Neural progenitor cell (in vitro differentiated cells): ENCODE results near the gene DDIT3. TPM values are rescaled to one million over a fixed set of nuclear protein-coding genes. Genes with fewer than 3 reads are reported as not detected.

ENCODE experiments used
- DNase-seq: peaks from one replicate; pipeline ENCODE4 v3.0.0-alpha.2; 2016; ENCODE audit warnings: low spot score
- H2AFZ ChIP-seq: fragments of 200-600 bp; sonication (generic); replicated peaks from 2 replicates; pipeline ENCODE4 v1.6.1; 2016; ENCODE audit warnings: antibody characterized with exemption
- H3F3A ChIP-seq: fragments of 200-600 bp; sonication (generic); 2 replicates; pipeline ENCODE4 v1.6.1; 2016; ENCODE audit warnings: antibody characterized with exemption, low read depth
- H3K27ac ChIP-seq: fragments of 200-600 bp; sonication (generic); 2 replicates; pipeline ENCODE4 v1.5.1; 2016; ENCODE audit warnings: mild to moderate bottlenecking
- H3K27me3 ChIP-seq: fragments of 200-600 bp; sonication (generic); 2 replicates; pipeline ENCODE4 v1.6.1; 2016; ENCODE audit warnings: mild to moderate bottlenecking, moderate library complexity
- H3K36me3 ChIP-seq: fragments of 200-600 bp; sonication (generic); 2 replicates; pipeline ENCODE4 v1.5.1; 2016
- H3K4me1 ChIP-seq: fragments of 200-600 bp; sonication (generic); 2 replicates; pipeline ENCODE4 v1.6.1; 2016; ENCODE audit warnings: mixed run types
- H3K4me2 ChIP-seq: fragments of 200-600 bp; sonication (generic); 2 replicates; pipeline ENCODE4 v1.6.1; 2016
- H3K4me3 ChIP-seq: fragments of 200-600 bp; sonication (generic); 2 replicates; pipeline ENCODE4 v1.5.1; 2016
- H3K79me2 ChIP-seq: fragments of 200-600 bp; sonication (generic); 2 replicates; pipeline ENCODE4 v1.6.1; 2016; ENCODE audit warnings: low read depth
- H3K9ac ChIP-seq: fragments of 200-600 bp; sonication (generic); 2 replicates; pipeline ENCODE4 v1.6.1; 2016
- H3K9me3 ChIP-seq: fragments of 200-600 bp; sonication (generic); 2 replicates; pipeline ENCODE4 v1.5.1; 2016; ENCODE audit warnings: low read depth
- H4K20me1 ChIP-seq: fragments of 200-600 bp; sonication (generic); 2 replicates; pipeline ENCODE4 v1.6.1; 2016; ENCODE audit warnings: low read depth
- H3K27ac Mint-ChIP-seq: 3 replicates; pipeline ENCODE4 v1.8.0; 2021; ENCODE audit warnings: mixed read lengths
- H3K27me3 Mint-ChIP-seq: 2 replicates; pipeline ENCODE4 v1.8.0; 2022; ENCODE audit warnings: low read depth, mild to moderate bottlenecking, inconsistent platforms, moderate library complexity, mixed read lengths; ENCODE audit not compliant: insufficient read depth
- H3K36me3 Mint-ChIP-seq: 3 replicates; pipeline ENCODE4 v1.8.0; 2021; ENCODE audit warnings: mixed read lengths
- H3K4me1 Mint-ChIP-seq: 3 replicates; pipeline ENCODE4 v1.8.0; 2021; ENCODE audit warnings: mixed read lengths
- H3K4me3 Mint-ChIP-seq: 3 replicates; pipeline ENCODE4 v1.8.0; 2021; ENCODE audit warnings: mild to moderate bottlenecking, moderate library complexity, mixed read lengths
- H3K9me3 Mint-ChIP-seq: 3 replicates; pipeline ENCODE4 v1.8.0; 2020; ENCODE audit warnings: mixed read lengths
- EZH2 ChIP-seq: fragments of 200-600 bp; sonication (generic); IDR thresholded peaks from 2 replicates; pipeline ENCODE4 v1.6.1; 2017; ENCODE audit warnings: antibody characterized with exemption, mild to moderate bottlenecking, moderate library complexity
- EZH2phosphoT487 ChIP-seq: fragments of 200-600 bp; sonication (generic); IDR thresholded peaks from 2 replicates; pipeline ENCODE4 v1.6.1; 2017; ENCODE audit warnings: antibody characterized with exemption
- total RNA-seq: library from RNA; depleted of rRNA; stranded (reverse); fragments of >200 nt; gene quantifications from 2 replicates; pipeline ENCODE4 v1.2.3, GENCODE V29; 2015; ENCODE audit warnings: low replicate concordance
- TF ChIP-seq, protein P1 (sequence below): fragments of 200-600 bp; sonication (generic); IDR thresholded peaks from 2 replicates; pipeline ENCODE4 v1.5.1; 2017; ENCODE audit warnings: antibody characterized with exemption, mild to moderate bottlenecking

The DDIT3 gene
- total RNA-seq, 1 donor from 2014 or later: 2.3 TPM

DNA sequence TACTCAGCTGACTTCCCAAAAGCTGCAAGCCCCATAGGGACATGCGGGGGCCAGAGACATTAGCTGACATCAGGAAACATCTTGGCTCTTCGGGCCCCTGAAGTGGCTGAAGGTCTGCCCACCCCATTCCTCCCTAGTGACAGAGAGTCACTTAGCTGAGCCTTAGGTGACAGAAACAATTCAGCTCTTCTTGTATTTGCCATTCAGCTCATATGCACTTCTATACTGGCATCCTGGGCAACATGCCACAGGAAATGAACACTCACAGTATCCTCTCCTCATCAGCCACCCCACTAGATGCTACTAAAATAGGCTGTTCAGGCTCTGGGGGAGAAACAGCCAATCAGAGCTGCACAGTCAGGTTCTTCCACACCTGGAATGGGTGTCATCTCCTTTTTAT lies 23.3 kb upstream of the DDIT3 start:
- Histone ChIP-seq H3F3A (peaks cover 8% of the 10 kb centered on the region), H3K4me1 (peaks cover 8% of the 10 kb centered on the region), H3K9me3 (no peaks in the 10 kb centered on the region), H3K9ac (no peak overlapping the region), H3K27ac (no peak overlapping the region), H3K4me3 (no peak overlapping the region), H2AFZ (no peak overlapping the region), H3K4me2 (no peak overlapping the region), H3K27me3 (peaks cover 13% of the 10 kb centered on the region), H3K79me2 (peaks cover 33% of the 10 kb centered on the region), H4K20me1 (peaks cover 42% of the 10 kb centered on the region), H3K36me3 (no peaks in the 10 kb centered on the region)
- TF ChIP-seq, protein P1, sequence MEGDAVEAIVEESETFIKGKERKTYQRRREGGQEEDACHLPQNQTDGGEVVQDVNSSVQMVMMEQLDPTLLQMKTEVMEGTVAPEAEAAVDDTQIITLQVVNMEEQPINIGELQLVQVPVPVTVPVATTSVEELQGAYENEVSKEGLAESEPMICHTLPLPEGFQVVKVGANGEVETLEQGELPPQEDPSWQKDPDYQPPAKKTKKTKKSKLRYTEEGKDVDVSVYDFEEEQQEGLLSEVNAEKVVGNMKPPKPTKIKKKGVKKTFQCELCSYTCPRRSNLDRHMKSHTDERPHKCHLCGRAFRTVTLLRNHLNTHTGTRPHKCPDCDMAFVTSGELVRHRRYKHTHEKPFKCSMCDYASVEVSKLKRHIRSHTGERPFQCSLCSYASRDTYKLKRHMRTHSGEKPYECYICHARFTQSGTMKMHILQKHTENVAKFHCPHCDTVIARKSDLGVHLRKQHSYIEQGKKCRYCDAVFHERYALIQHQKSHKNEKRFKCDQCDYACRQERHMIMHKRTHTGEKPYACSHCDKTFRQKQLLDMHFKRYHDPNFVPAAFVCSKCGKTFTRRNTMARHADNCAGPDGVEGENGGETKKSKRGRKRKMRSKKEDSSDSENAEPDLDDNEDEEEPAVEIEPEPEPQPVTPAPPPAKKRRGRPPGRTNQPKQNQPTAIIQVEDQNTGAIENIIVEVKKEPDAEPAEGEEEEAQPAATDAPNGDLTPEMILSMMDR: no peak
- H3K27me3 Mint-ChIP-seq: peaks cover 9% of the 10 kb centered on the region
- H3K9me3 Mint-ChIP-seq: no peaks in the 10 kb centered on the region
- DNase-seq: no peak
- peaks cover 25% of the 10 kb centered on the region for H3K4me1 Mint-ChIP-seq
- H3K4me3 Mint-ChIP-seq: peak overlapping the region; percentile 35
- no peak overlapping the region for H3K27ac Mint-ChIP-seq
- peaks cover 15% of the 10 kb centered on the region for H3K36me3 Mint-ChIP-seq

DNA sequence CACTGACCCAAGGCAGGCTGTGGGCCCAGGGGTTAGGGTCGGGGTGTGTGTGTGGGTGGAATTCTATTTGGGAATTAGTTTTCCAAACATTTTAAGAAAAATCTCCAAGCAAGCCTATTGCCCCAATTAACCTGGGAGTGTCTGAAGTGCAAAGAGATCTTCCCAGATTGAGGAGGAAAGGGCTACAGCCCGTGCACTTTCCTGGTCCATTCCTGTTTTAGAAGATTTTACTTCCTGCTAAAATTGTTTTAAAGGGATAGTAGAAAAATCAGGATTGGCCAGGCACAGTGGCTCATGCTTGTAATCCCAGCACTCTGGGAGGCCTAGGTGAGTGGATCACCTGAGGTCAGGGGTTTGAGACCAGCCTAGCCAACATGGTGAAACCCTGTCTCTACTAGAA lies 21.4 kb upstream of the DDIT3 start:
- Mint-ChIP-seq H3K36me3 (peaks cover 21% of the 10 kb centered on the region), H3K4me1 (peaks cover 20% of the 10 kb centered on the region), H3K27me3 (peaks cover 2% of the 10 kb centered on the region), H3K9me3 (no peaks in the 10 kb centered on the region), H3K27ac (no peak overlapping the region), H3K4me3 (no peak overlapping the region)
- H3K27ac ChIP-seq: no peak overlapping the region
- H3K9me3 ChIP-seq: no peaks in the 10 kb centered on the region
- H3K4me3 ChIP-seq: no peak overlapping the region
- no peak overlapping the region for H2AFZ ChIP-seq
- H3K9ac ChIP-seq: no peak overlapping the region
- peaks cover 8% of the 10 kb centered on the region for H3K4me1 ChIP-seq
- H3K79me2 ChIP-seq: peaks cover 31% of the 10 kb centered on the region
- no peak overlapping the region for H3K4me2 ChIP-seq
- no peaks in the 10 kb centered on the region for H3K36me3 ChIP-seq
- no peak for DNase-seq
- no peaks in the 10 kb centered on the region for H3F3A ChIP-seq
- TF ChIP-seq, protein P1: no peak
- H4K20me1 ChIP-seq: peaks cover 42% of the 10 kb centered on the region
- no peaks in the 10 kb centered on the region for H3K27me3 ChIP-seq

DNA sequence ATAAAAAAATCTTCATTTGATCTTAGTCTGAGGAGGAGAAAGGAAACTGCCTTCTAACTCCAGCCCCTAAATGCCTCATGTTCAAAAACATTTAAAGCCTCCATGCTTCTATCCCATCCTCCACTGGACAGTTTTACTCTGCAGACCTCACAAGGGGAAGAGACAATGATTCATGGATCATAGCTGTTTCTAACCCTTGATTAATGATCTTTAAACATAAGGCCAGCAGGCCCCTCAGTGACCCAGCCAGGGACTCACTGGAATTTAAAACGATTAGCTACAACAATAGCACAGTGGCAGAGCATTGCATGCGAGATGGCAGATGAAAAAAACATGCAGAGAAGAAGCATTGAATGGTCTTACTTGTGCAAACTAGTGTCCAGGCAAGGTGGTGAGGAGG lies 20.7 kb upstream of the DDIT3 start:
- H3K27ac Mint-ChIP-seq: no peak overlapping the region
- peaks cover 2% of the 10 kb centered on the region for H3K27me3 Mint-ChIP-seq

More for the DNA sequence above, 20.7 kb upstream of the DDIT3 start:
- Histone ChIP-seq H3K4me1 (peaks cover 5% of the 10 kb centered on the region), H3K9ac (no peak overlapping the region), H3K4me2 (no peak overlapping the region), H3F3A (no peaks in the 10 kb centered on the region), H3K4me3 (no peak overlapping the region), H3K36me3 (no peaks in the 10 kb centered on the region), H3K9me3 (no peaks in the 10 kb centered on the region), H3K79me2 (peaks cover 24% of the 10 kb centered on the region), H4K20me1 (peaks cover 38% of the 10 kb centered on the region), H2AFZ (no peak overlapping the region), H3K27ac (no peak overlapping the region), H3K27me3 (no peaks in the 10 kb centered on the region)
- no peak for TF ChIP-seq EZH2phosphoT487
- TF ChIP-seq, protein P1: no peak
- TF ChIP-seq EZH2: no peak
- Mint-ChIP-seq H3K36me3 (peaks cover 21% of the 10 kb centered on the region), H3K9me3 (no peaks in the 10 kb centered on the region), H3K4me1 (peaks cover 17% of the 10 kb centered on the region), H3K4me3 (no peak overlapping the region)
- DNase-seq: no peak
